Endothelial cell of umbilical vein (primary cell): Measurements from ENCODE around the gene NMNAT3. TPM values are rescaled to one million over a fixed set of nuclear protein-coding genes. Genes with fewer than 3 reads are reported as not detected.

Experiments
- BruUV-seq: library from RNA; stranded (reverse); fragments of 400-500 nt; replicated peaks from 2 replicates; lab custom pipeline; 2021; lab: Mats Ljungman, UMichigan
- CTCF ChIA-PET: fragments of 300-600, 350-600 bp; sonication (Branson Sonifier 250); formaldehyde crosslinking; loops from one replicate; lab custom pipeline; 2021; ENCODE audit warnings: antibody characterized with exemption, inconsistent platforms; lab: Charles Lee
- POLR2A ChIA-PET: fragments of 300-600, 350-600 bp; sonication (Branson Sonifier 250); formaldehyde crosslinking; loops from one replicate; lab custom pipeline; 2021; ENCODE audit warnings: antibody characterized with exemption, inconsistent platforms; lab: Charles Lee
- DNase-seq: peaks from one replicate; pipeline ENCODE4 v3.0.0-alpha.2; 2011; ENCODE audit warnings: low read depth, low spot score
- FAIRE-seq: peaks from 2 replicates; lab custom pipeline; 2011; peaks lifted over from hg19 to GRCh38; lab: Jason Lieb, UNC
- H2AFZ ChIP-seq: 2 replicates; pipeline ENCODE4 v1.6.0; 2012; ENCODE audit warnings: low read depth, low read length, control low read depth, inconsistent platforms
- H3K27ac ChIP-seq: 2 replicates; pipeline ENCODE4 v1.5.1; 2011; ENCODE audit warnings: low read depth, mild to moderate bottlenecking, control low read depth, low read length, moderate library complexity; ENCODE audit not compliant: insufficient read depth
- H3K27me3 ChIP-seq, 2 experiments: 2 replicates each; pipeline versions ENCODE4 v1.6.0 to v1.6.1; 2011; ENCODE audit warnings: low read length in 2 of 2, mixed read lengths in 1 of 2; ENCODE audit not compliant: control insufficient read depth in 2 of 2, insufficient read depth in 2 of 2
- H3K36me3 ChIP-seq, 2 experiments: 2 replicates in 1 of 2; 3 replicates in 1 of 2; pipeline ENCODE4 v1.5.1; 2011; ENCODE audit warnings: low read length in 2 of 2, mild to moderate bottlenecking in 1 of 2, moderate library complexity in 1 of 2; ENCODE audit not compliant: control insufficient read depth in 2 of 2, insufficient read depth in 2 of 2; ENCODE audit errors: extremely low read depth in 1 of 2
- H3K4me1 ChIP-seq: 3 replicates; pipeline ENCODE4 v1.5.1; 2011; ENCODE audit warnings: mild to moderate bottlenecking, low read length; ENCODE audit not compliant: control insufficient read depth, insufficient read depth; ENCODE audit errors: extremely low read depth
- H3K4me2 ChIP-seq: 2 replicates; pipeline ENCODE4 v1.6.1; 2011; ENCODE audit warnings: low read length, control low read depth, mixed read lengths; ENCODE audit not compliant: insufficient read depth
- H3K4me3 ChIP-seq, 3 experiments: fragments of 200-600 bp in 1 of 3; sonication (generic), shearing (Covaris generic) in 1 of 3; replicated peaks in 1 of 3; 2 replicates each; pipeline ENCODE4 v1.5.1; 2011 to 2016; ENCODE audit warnings: control low read depth in 3 of 3, low read length in 3 of 3, mild to moderate bottlenecking in 2 of 3, inconsistent platforms in 1 of 3, low read depth in 1 of 3, moderate library complexity in 1 of 3; ENCODE audit not compliant: insufficient read depth in 1 of 3
- H3K79me2 ChIP-seq: 2 replicates; pipeline ENCODE4 v1.6.0; 2012; ENCODE audit warnings: low read length, inconsistent platforms; ENCODE audit not compliant: control insufficient read depth, insufficient read depth
- H3K9ac ChIP-seq: replicated peaks from 2 replicates; pipeline ENCODE3; 2011; ENCODE audit warnings: low read length, control low read depth; ENCODE audit not compliant: insufficient read depth; ENCODE audit errors: extremely low read depth
- H3K9me1 ChIP-seq: replicated peaks from 3 replicates; pipeline ENCODE4 v1.6.0; 2011; ENCODE audit warnings: mild to moderate bottlenecking, low read length; ENCODE audit not compliant: control insufficient read depth, insufficient read depth; ENCODE audit errors: extremely low read depth
- H3K9me3 ChIP-seq: replicated peaks from 2 replicates; pipeline ENCODE4 v1.5.1; 2012; ENCODE audit warnings: low read length, inconsistent platforms; ENCODE audit not compliant: control insufficient read depth, insufficient read depth
- H4K20me1 ChIP-seq: replicated peaks from 2 replicates; pipeline ENCODE3; 2011; ENCODE audit warnings: mild to moderate bottlenecking, low read length; ENCODE audit not compliant: control insufficient read depth, insufficient read depth; ENCODE audit errors: extremely low read depth
- CTCF ChIP-seq, 2 donors: IDR thresholded peaks; 1 replicate in 1 of 2; 2 replicates in 1 of 2; pipeline ENCODE4 v1.5.1; 2011; ENCODE audit warnings: low read length in 2 of 2, mild to moderate bottlenecking in 2 of 2, moderate library complexity in 2 of 2, control low read depth in 1 of 2, inconsistent platforms in 1 of 2, low read depth in 1 of 2; ENCODE audit not compliant: insufficient read depth in 1 of 2; ENCODE audit errors: extremely low read depth in 1 of 2
- EZH2 ChIP-seq: IDR thresholded peaks from 2 replicates; pipeline ENCODE4 v1.6.1; 2012; ENCODE audit warnings: borderline replicate concordance, low read depth, mild to moderate bottlenecking, moderate library complexity, low read length, inconsistent platforms; ENCODE audit not compliant: severe bottlenecking
- FOS ChIP-seq: IDR thresholded peaks from 2 replicates; pipeline ENCODE4 v1.6.1; 2011; ENCODE audit warnings: mild to moderate bottlenecking, low read length, moderate library complexity, borderline replicate concordance; ENCODE audit not compliant: insufficient read depth
- GATA2 ChIP-seq: IDR thresholded peaks from 2 replicates; pipeline ENCODE4 v1.7.0; 2011; ENCODE audit warnings: low read depth, mild to moderate bottlenecking, moderate library complexity, mixed read lengths, low read length; ENCODE audit not compliant: insufficient read length, insufficient read depth
- JUN ChIP-seq: IDR thresholded peaks from 2 replicates; pipeline ENCODE4 v1.6.1; 2011; ENCODE audit warnings: borderline replicate concordance, low read depth; ENCODE audit not compliant: insufficient read length, insufficient read depth
- MAX ChIP-seq: IDR thresholded peaks from 2 replicates; pipeline ENCODE4 v1.6.1; 2011; ENCODE audit not compliant: insufficient read depth, insufficient read length
- MYC ChIP-seq: IDR thresholded peaks from one replicate; pipeline ENCODE4 v1.6.1; 2011; ENCODE audit warnings: mild to moderate bottlenecking, low read depth, low read length
- POLR2A ChIP-seq: IDR thresholded peaks from 2 replicates; pipeline ENCODE4 v1.6.1; 2012; ENCODE audit warnings: low read depth, mild to moderate bottlenecking, control low read depth, low read length
- POLR2AphosphoS5 ChIP-seq: IDR thresholded peaks from 2 replicates; pipeline ENCODE4 v1.6.1; 2012; ENCODE audit warnings: low read depth, mild to moderate bottlenecking, control low read depth, low read length, moderate library complexity; ENCODE audit not compliant: insufficient read depth
- dilution Hi-C: fragments of 300-500 bp; cut with MboI; formaldehyde crosslinking; loops from one replicate; pipeline ENCODE4 v1.15.0; 2019; ENCODE audit warnings: low sequenced_read_pairs; ENCODE audit not compliant: extremely low pct_ligation_motif_present
- intact Hi-C: fragments of 100-400 bp; cut with micrococcal nuclease; formaldehyde crosslinking; loops from one replicate; pipeline ENCODE4 v1.10.0; 2022
- polyA plus RNA-seq, 4 experiments: library from polyadenylated mRNA; depleted of rRNA in 3 of 4; stranded (reverse) in 3 of 4; unstranded in 1 of 4; fragments of >200 nt; gene quantifications; 2 replicates each; pipeline versions ENCODE4 v1.2.1 to v1.2.3, GENCODE V29; 2011 to 2012; ENCODE audit warnings: missing spikeins in 1 of 4
- total RNA-seq: library from RNA; stranded (reverse); gene quantifications from 2 replicates; pipeline ENCODE4 v1.2.3, GENCODE V29; 2021

Gene NMNAT3
- total and polyA plus RNA-seq, 2 donors (not counting 3 experiments of a cell fraction or from before 2014, with no cell fraction given), result 0.59 to 0.60 TPM

GRCh38 chr3:139716908-139717485 lies 39.2 kb upstream of the NMNAT3 start:
- FAIRE-seq (no peak), DNase-seq (no peak)
- H3K9ac ChIP-seq, result no peak overlapping the region
- no peaks in the 10 kb centered on the region for H3K36me3 ChIP-seq
- H3K4me3 ChIP-seq, result no peak overlapping the region
- TF ChIP-seq POLR2A (no peak), JUN (no peak), POLR2AphosphoS5 (no peak), EZH2 (no peak), MAX (no peak), CTCF (IDR thresholded peaks at IDR 0.05; ENCODE audit: extremely low read depth in 1 of 2, insufficient read depth in 1 of 2, low read depth in 1 of 2, low read length in 2 of 2) (no peak), FOS (no peak), GATA2 (no peak), MYC (no peak)
- BruUV-seq, result no TSS peak
- H3K79me2 ChIP-seq, result no peaks in the 10 kb centered on the region
- POLR2A ChIA-PET, result no interaction called here
- no peak overlapping the region for H2AFZ ChIP-seq
- H3K27me3 ChIP-seq, result no peaks in the 10 kb centered on the region
- no peaks in the 10 kb centered on the region for H3K4me1 ChIP-seq
- H3K9me3 ChIP-seq, result no peaks in the 10 kb centered on the region
- intact Hi-C loops, result no loop called here
- no peak overlapping the region for H3K27ac ChIP-seq
- CTCF ChIA-PET, result no interaction called here
- H3K4me2 ChIP-seq, result no peak overlapping the region
- dilution Hi-C loops, result no loop called here
- H3K9me1 ChIP-seq, result no peaks in the 10 kb centered on the region
- H4K20me1 ChIP-seq, result no peaks in the 10 kb centered on the region
